ENCODE results near the gene MRS2.
A peak's percentile ranks its signal among the peaks of the same experiment; 100 is the strongest.
"Not testable (repeated sequence)": the region's sequence is repeated elsewhere in the genome, so short reads cannot be mapped to it uniquely, and the experiment has no call there.

The MRS2 gene

GRCh38 chr6:24402697-24403500 is at the start of gene MRS2:
MRS2 (plus strand) TSS chr6:24402936; CDS start chr6:24403047, 111 bp downstream.
- DNase-seq = peak; percentile 79 to 86

GRCh38 chr6:24353861-24354260 is 48.9 kb upstream of the MRS2 start:
- no peak for DNase-seq

DNA sequence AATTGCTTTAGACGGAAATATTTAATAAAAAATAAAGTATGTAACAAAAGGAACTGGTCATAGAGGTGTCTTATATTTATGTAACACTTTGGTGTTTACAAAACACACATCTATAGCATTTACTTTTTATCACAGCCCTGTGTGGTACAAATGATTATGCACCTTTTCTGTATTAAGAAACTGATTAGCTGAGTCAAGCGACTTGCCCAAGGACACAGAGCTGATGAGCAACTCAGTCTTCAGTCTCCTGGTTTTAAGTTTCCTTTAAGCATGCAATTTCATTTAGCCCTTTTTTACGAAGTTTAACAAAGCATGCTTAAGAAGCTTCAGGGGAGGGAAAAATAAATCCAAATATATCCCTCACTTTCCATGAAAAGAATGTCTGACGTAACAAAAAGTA is 47.3 kb upstream of the MRS2 start:
- DNase-seq = no peak

GRCh38 chr6:24356310-24356973 is 46.3 kb upstream of the MRS2 start:
- DNase-seq = no peak

DNA sequence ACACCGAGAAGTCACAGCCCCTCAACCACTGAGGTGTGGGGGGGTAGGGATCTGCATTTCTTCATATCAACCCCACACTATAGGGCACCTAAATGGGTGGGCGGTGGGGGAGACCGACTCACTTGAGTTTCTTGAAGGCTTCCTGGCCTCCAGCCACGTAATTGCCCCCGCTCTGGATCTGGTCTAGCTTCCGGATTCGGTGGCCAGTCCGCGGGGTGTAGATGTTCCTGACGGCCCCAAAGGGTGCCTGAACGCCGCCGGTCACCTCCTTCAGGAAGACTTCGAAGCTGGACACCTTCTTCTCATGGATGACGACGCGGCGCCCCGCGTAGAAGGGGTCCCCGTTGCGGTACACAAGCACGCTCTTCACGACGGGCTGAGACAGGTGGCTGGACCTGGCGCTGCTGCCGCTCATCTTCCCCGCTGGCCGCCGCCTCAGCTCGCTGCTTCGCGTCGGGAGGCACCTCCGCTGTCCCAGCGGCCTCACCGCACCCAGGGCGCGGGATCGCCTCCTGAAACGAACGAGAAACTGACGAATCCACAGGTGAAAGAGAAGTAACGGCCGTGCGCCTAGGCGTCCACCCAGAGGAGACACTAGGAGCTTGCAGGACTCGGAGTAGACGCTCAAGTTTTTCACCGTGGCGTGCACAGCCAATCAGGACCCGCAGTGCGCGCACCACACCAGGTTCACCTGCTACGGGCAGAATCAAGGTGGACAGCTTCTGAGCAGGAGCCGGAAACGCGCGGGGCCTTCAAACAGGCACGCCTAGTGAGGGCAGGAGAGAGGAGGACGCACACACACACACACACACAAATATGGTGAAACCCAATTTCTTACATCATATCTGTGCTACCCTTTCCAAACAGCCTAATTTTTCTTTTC is 45.2 kb upstream of the MRS2 start, which contains the start of gene DCDC2:
Gene DCDC2 (minus strand): TSS at position 724 of the 883 bp plus-strand sequence. CDS start 309 bp downstream, at position 415.
- peak; percentile 39 to 52 for DNase-seq

DNA sequence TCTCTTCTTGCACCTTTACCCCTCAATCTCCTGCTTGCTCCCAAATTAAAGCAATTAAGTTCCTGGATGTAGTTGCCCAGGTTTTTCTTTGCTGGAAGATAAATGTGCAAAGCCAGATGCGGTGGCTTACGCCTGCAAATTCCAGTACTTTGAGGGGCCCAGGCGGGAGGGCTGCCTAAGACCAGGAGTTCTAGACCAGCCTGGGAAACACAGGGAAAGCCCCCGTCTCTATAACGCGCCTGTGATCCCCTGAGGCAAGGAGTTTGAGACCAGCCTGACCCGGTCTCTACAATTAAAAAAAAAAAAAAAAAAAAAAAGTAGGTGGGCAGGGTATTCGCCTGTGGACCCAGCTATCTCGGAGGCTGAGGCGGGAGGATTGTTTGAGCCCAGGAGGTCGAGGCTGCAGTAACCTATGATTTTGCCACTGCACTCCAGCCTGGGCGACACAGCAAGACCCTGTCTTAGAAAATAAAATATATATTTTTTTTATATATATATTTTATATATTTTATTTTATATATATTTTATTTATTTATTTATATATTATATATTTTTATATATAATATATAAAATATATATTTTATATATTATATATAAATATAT is 44.4 kb upstream of the MRS2 start:
- DNase-seq = no peak

DNA sequence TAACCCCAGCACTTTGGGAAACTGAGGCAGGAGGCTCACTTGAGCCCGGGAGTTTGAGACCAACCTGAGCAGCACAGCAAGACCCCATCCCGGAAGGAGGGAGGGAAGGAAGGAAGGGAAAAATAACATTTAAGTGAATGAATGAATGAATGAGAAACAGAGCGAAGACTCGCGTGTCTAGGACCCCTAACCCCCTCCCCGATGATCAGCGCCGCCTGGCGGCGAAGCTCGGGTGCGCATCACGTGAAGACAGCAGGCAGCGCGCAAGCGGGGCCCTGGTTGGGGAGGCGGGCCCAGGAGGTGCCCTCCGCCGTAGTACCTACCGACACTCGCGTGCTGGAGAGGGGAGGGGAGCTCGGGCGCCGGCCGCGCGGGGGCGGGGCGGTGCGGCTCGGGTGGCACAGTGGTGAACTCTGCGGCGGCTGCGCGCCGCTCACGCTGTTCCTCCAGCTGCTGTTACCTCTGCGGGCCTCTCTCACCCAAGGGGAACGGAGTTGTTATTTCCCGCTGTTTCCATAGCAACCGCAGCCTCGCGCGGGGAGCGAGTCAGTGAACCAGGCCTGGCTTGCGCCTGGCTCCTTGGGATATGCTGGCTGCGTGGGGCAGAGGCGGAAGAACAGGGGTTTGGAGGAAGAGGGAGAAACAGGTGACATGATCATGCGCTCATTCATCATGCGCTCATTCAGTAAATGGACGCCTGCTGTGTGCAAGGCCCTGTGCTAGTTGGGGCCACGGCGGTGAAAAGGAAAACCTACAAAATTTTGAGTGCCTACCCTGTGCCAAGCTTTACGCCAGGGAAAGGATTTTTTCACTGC is 42.9 kb upstream of the MRS2 start:
- peak; percentile 92 to 95 for DNase-seq

DNA sequence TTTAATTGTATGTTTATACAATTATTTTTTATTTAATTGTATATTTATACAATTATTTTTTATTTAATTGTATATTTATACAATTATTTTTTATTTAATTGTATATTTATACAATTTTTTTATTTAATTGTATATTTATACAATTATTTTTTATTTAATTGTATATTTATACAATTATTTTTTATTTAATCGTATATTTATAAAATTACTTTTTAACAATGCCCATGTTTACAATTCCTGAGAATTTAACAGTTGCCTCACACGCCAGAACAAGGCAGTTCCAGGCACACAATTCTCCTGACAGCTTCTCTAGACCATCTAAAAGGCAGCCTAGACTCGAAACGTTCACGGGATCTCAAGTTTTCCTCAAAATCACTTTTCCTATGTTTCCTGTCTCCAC is 40.4 kb upstream of the MRS2 start:
- DNase-seq = not testable (repeated sequence)

GRCh38 chr6:24365103-24365633 is 37.6 kb upstream of the MRS2 start:
- DNase-seq = not testable (repeated sequence)

GRCh38 chr6:24374612-24375011 is 28.1 kb upstream of the MRS2 start:
- DNase-seq = no peak

GRCh38 chr6:24376871-24377270 is 25.9 kb upstream of the MRS2 start:
- no peak for DNase-seq

DNA sequence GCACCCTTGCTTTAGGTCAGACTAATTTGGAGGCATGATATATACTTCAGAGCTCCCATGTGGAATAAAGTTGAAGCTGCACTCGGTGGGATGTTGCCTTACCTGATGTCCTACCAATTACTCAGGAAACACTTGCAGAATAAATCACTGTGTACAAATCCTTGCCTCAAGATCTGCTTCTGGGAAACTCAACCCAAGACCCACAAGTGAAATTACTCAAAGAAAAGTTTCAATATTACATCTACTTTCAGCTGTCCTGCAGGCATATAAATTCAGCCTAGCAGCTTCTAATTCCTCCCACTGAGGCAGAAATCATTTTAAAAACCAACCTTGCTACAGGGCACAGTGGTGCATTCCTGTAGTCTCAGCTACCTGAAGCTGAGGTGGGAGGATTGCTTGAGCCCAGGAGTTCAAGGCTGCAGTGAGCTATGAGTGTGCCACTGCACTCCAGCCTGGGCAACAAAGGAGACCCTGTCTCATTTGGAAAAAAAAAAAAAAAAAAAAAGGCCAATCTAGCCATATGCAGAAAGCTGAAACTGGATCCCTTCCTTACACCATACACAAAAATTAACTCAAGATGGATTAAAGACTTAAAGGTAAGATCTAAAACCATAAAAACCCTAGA is 24.2 kb upstream of the MRS2 start:
- DNase-seq = no peak

- DNase-seq = no peak
Measured at GRCh38 chr6:24381476-24382219, 21.1 kb upstream of the MRS2 start.

GRCh38 chr6:24382220-24382540 is 20.6 kb upstream of the MRS2 start:
- DNase-seq = no peak

- not testable (repeated sequence) for DNase-seq
Measured at GRCh38 chr6:24382891-24383494, 19.7 kb upstream of the MRS2 start.

GRCh38 chr6:24384369-24385130 is 18.2 kb upstream of the MRS2 start:
- not testable (repeated sequence) for DNase-seq

DNA sequence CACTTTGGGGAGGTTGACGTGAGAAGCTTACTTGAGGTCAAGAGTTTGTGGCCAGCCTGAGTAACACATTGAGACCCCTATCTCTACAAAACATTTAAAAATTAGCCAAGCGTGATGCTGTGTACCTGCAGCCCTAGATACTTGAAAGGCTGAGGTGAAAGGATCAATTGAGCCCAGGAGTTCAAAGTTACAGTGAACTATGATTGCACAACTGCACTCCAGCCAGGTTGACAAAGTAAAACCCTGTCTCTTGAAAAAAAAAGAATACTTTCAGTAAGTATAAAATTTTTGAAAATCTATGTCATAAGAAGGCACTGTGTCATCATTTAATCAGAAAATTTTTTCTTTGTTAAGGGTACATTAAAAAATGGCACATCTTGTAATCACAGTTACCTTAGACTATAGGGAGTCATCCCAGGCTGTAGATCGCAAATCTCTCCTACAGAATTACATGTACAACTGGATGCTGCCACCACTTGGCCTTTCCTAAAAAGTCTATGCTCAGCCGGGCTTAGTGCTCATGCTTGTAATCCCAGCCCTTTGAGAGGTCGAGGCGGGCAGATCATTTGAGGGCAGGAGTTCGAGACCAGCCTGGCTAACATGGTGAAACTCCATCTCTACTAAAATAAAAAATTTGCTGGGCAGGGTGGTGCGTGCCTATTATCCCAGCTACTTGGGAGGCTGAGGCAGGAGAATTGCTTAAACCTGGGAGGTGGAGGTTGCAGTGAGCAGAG is 17.0 kb upstream of the MRS2 start:
- no peak for DNase-seq

GRCh38 chr6:24387818-24388217 is 14.9 kb upstream of the MRS2 start:
- no peak for DNase-seq

- no peak for DNase-seq
Measured at GRCh38 chr6:24391208-24391607, 11.5 kb upstream of the MRS2 start.

Measured in activated T-cell treated with anti-CD3 and anti-CD28 coated beads, Interleukin-2, amount 50 U/mL, for 48 hours (primary cell).